CMK (cell line): Measurements from ENCODE around the gene ARL15.

Source experiments
- DNase-seq: peaks from one replicate; pipeline ENCODE4 v3.0.0-alpha.2; 2010; ENCODE audit warnings: low read depth

Gene ARL15

DNA sequence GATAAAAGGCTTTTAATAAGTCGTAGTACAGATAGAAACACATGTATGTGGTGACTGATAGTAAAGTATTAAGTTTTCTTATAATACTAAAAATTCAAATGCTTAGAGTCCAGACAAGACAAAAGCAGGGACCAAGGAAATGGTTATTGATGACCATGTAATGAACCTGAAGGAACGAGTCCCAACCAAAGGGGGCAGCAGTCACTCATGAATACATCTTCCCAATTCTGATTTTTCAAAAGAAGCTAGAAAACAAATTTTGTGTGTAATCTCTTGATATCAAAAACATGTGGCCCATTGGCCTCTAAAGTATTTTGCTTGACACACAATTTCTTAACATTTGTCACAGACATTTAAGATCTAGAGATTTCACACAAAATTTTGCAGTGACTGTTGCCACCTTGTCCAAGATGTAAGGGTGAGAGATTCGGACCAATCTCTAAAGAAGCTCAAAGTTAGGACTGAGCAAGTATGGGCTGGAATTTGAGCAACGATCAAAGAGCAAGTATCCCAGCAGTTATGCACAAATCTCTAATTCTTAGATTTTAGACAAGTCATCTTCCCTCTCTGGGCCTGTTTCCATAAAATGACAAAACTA lies 66.8 kb downstream of the ARL15 start:
- DNase-seq: no peak

- DNase-seq: no peak
These were observed 68.1 kb downstream of the ARL15 start for GRCh38 chr5:54242297-54242696.

DNA sequence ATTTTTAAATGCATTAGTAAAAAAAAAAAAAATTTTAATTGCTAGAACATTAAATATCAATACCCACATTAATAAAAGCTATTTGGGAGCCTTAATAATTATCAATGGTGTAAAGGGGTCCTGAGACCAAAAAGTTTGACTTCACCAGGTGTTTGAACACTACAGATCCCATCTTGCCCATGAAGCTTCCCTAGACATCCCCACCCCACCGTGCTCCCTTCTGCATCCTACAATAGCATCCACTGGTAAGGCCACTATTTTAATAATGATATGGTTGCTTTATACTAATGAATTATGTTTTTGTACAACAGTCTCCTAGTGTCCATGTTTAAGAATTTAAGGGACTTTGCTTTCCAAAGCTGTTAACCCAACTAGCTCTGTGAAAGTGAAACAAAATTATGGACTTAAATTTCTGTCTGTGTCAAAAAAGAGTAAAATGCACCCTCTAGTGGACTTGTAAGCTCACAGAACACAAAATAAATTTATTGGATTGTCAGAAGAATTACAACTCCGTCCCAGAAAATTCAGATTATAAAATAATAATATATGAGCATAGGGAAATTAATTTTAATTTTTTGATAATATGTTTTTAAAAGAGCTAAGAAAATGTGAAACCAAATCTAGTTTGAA lies 76.0 kb downstream of the ARL15 start:
- DNase-seq: no peak

GRCh38 chr5:54230936-54231685 lies 79.3 kb downstream of the ARL15 start:
- DNase-seq: no peak

- DNase-seq: peak; percentile 15
These were observed 81.2 kb downstream of the ARL15 start for GRCh38 chr5:54229041-54229780.

- no peak for DNase-seq
These were observed 82.6 kb downstream of the ARL15 start for GRCh38 chr5:54227759-54228158.

DNA sequence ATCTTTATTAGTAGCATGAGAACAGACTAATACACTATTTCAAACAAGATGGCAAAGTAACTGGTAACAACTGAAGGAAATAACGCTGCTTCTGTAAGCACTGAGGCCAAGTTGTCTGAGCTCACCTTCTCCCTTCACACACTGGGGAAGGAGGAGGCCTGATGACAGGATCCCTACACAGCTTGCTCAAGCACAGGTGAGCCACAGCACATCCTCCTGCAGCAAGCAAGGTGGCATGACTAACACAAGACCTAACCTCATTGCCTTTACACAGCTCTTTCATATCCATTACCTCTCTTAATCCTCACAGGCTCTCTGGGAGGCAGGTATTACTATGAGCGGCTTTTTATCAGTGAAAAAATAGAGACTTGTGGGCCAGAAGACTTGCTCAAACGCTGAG lies 83.3 kb downstream of the ARL15 start:
- DNase-seq: no peak

GRCh38 chr5:54226215-54226614 lies 84.2 kb downstream of the ARL15 start:
- DNase-seq: no peak

DNA sequence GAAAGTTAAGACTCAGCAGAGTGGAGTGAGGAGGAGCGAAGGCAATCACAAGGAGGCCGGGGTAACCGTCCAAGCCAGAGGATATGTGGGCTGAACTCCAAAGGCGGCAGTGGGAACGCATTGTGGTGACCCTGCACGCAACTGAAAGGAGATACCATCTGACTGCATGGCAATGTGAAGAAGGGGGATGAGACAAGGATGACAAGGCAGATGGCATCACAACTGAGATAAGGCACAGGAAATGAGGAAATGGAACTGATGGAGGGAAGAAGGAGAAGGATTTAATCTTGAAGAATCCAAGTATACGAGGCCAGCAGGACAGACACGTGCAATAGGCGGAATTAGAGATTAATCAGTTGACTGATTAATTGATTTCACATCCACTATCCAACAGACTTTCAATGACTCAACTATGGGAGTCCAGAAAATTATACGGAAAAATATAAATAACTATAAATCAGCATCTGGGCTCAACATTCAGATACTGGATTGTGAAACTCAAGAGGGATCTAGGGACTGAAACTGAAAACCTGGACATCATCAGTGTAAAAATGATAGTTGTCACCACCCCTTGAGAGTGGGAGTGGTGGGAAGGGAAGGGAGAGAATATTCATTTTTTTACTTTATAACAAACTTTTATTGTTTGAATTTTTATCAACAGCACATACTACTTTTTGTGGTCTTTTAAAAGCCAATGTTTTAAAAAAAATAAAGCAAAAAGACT lies 86.1 kb downstream of the ARL15 start:
- peak; percentile 88 for DNase-seq

GRCh38 chr5:54222336-54222735 lies 88.0 kb downstream of the ARL15 start:
- DNase-seq: no peak

- no peak for DNase-seq
These were observed 89.2 kb downstream of the ARL15 start for GRCh38 chr5:54221135-54221534.

GRCh38 chr5:54220230-54221040 lies 89.9 kb downstream of the ARL15 start:
- DNase-seq: no peak

GRCh38 chr5:54217826-54218503 lies 92.4 kb downstream of the ARL15 start:
- DNase-seq: no peak

- DNase-seq: no peak
These were observed 95.1 kb downstream of the ARL15 start for GRCh38 chr5:54215233-54215736.

DNA sequence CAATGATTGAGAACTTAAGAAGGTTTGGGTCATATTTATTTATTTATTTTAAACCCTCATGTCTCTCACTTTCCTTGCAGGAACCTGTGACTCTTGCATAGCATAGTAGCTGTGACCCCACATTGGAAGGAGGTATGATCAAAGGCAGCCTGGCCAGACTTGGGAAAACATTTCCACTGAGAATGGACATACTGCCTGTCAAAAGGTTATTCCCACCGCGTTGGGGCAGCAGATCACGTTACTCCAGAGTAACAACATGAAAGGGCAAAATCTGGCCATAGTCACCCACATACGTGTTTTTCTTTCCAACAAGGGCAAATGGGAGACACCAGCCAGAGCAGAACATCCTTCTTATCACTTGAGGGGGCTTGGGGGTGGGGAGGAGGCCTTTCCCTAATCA lies 95.7 kb downstream of the ARL15 start:
- no peak for DNase-seq

- DNase-seq: no peak
These were observed 98.0 kb downstream of the ARL15 start for GRCh38 chr5:54212331-54212730.

- no peak for DNase-seq
These were observed 98.5 kb downstream of the ARL15 start for GRCh38 chr5:54211912-54212311.

DNA sequence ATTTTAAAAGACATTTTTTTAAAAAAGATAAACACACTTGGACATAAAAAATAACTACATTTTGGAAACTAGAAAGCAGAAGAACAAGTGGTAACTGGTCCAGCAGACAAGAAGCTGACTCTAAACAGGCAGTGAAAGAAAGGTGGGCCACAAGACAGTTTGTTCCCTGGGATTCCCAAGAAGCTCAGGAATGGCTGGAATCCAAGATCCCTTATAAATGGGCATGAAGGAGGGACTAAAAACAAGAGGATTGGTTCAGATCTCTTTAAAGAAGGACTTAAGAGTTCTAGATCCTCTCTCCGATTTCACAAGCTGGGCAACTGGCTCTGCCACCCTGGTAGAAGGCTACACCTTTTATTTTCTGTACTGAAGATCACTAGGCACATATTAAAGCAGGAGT lies 102.8 kb downstream of the ARL15 start:
- DNase-seq: no peak

DNA sequence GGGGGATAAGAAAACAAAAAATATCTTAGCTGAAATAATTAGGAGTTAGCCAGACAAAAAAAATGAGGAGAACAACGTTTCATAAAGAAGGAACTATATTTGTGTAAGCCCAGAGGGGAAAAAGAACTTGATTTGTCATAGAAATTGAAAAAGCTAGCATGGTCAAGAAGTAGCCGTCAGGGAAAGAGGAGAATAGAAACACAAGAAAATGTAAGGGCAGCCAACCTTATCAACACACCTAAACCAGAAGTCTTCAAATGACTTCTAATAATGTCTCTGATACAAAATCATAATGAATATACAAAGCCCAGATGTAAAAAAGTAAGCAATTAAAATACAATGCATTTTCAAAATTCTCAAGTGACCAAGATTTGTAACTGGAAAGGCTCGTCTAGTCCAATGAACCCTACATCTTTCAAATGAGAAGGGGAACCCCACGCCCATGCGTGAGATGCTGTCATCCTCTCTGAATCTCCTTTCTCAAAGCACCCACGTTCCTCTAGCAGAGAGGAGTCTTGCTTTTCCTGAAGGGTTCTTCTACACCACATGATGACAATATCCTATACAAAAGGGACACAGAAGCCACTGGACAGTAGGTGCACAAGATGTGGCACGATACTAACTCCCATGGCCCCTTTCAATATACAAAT lies 103.7 kb downstream of the ARL15 start:
- no peak for DNase-seq

DNA sequence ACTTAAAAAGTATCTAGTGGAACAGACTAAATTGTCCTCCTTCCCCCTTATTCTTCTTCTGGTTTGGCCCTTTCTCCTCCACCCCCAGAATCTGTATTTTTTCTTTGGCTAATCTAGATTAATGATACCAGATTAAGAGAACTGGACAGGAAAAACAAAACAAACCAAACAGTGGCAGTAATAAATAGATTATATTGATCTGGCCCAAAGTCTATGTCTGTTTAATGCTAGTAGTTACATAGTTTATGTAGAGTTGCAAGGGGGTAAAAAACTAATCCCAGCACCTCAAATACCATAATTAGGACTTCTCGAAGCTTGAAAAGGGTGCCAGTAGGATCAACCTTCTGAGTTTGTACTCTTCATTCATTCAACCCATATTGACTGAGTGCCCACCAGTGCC lies 104.5 kb downstream of the ARL15 start:
- no peak for DNase-seq
